Thoracic aorta (tissue), 2 donors: ENCODE data around the gene PDE1A. TPM values are rescaled to one million over a fixed set of nuclear protein-coding genes. Genes with fewer than 3 reads are reported as not detected.
"Not testable (repeated sequence)": the region's sequence is repeated elsewhere in the genome, so short reads cannot be mapped to it uniquely, and the experiment has no call there.

Experiments used
- ATAC-seq: fragments of 150-250 bp; one replicate; pipeline ENCODE4 v1.8.0; 2017; ENCODE audit warnings: low read depth; ENCODE audit not compliant: insufficient number of reproducible peaks, low FRiP score
- DNase-seq: peaks from one replicate; pipeline ENCODE4 v3.0.0-alpha.2; 2020; ENCODE audit warnings: low spot score
- H3K27ac ChIP-seq, 2 donors: fragments of 200-600 bp; sonication (generic); 1 replicate in 1 of 2; 2 replicates in 1 of 2; pipeline ENCODE4 v1.5.1; 2016; ENCODE audit warnings: mild to moderate bottlenecking in 2 of 2, moderate library complexity in 2 of 2
- H3K27me3 ChIP-seq: fragments of 200-600 bp; sonication (generic); replicated peaks from 2 replicates; pipeline ENCODE4 v1.6.0; 2016; ENCODE audit warnings: mild to moderate bottlenecking; ENCODE audit not compliant: insufficient read depth
- H3K36me3 ChIP-seq: fragments of 200-600 bp; sonication (generic); one replicate; pipeline ENCODE4 v1.5.1; 2016
- H3K4me1 ChIP-seq, 2 donors: fragments of 200-600 bp; sonication (generic); 1 replicate in 1 of 2; 2 replicates in 1 of 2; pipeline versions ENCODE4 v1.5.1 to v1.6.0; 2016; ENCODE audit warnings: low read depth in 2 of 2, mild to moderate bottlenecking in 1 of 2; ENCODE audit not compliant: control insufficient read depth in 1 of 2
- H3K4me3 ChIP-seq: fragments of 200-600 bp; sonication (generic); 2 replicates; pipeline ENCODE4 v1.5.1; 2016; ENCODE audit warnings: mild to moderate bottlenecking
- H3K9me3 ChIP-seq: fragments of 200-600 bp; sonication (generic); 2 replicates; pipeline ENCODE4 v1.5.1; 2016
- total RNA-seq, 2 donors: library from RNA; depleted of rRNA; stranded (reverse); fragments of >200 nt; gene quantifications; one replicate each; pipeline versions ENCODE4 v1.1.0 to v1.2.3, GENCODE V29; 2016
- TF ChIP-seq, protein P1 (sequence below): fragments of 200-600 bp; sonication (generic); IDR thresholded peaks from one replicate; pipeline ENCODE4 v1.5.1; 2019; ENCODE audit warnings: antibody characterized with exemption

The PDE1A gene
- total RNA-seq, 2 donors from 2014 or later: 31.7 to 35.2 TPM

DNA sequence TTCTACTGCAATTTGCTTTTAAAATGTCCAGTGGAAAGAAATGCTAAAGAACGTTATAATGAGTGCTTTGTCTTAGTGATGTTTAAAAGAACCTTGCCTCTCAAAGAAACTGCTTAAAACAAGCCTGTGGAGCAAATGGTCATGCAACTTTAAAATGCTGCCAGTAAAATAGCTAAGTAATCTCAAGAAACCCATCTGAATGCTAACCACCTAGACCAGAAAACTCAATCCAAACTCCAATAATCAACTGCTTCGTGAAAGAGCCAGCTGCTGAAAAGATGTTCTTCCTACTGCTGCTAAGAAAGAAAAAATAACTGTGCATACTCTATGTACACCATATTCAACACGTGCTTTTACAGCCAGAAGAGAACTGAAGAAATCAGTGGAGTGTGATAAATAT, 145.6 kb downstream of the PDE1A start:
- peaks cover 5% of the 10 kb centered on the region for H3K9me3 ChIP-seq
- no peak overlapping the region for H3K27ac ChIP-seq
- no peaks in the 10 kb centered on the region for H3K36me3 ChIP-seq
- H3K4me3 ChIP-seq: no peak overlapping the region
- no peak for ATAC-seq
- H3K4me1 ChIP-seq: peaks cover 0 to 3% of the 10 kb centered on the region in 2 donors
- TF ChIP-seq, protein P1, sequence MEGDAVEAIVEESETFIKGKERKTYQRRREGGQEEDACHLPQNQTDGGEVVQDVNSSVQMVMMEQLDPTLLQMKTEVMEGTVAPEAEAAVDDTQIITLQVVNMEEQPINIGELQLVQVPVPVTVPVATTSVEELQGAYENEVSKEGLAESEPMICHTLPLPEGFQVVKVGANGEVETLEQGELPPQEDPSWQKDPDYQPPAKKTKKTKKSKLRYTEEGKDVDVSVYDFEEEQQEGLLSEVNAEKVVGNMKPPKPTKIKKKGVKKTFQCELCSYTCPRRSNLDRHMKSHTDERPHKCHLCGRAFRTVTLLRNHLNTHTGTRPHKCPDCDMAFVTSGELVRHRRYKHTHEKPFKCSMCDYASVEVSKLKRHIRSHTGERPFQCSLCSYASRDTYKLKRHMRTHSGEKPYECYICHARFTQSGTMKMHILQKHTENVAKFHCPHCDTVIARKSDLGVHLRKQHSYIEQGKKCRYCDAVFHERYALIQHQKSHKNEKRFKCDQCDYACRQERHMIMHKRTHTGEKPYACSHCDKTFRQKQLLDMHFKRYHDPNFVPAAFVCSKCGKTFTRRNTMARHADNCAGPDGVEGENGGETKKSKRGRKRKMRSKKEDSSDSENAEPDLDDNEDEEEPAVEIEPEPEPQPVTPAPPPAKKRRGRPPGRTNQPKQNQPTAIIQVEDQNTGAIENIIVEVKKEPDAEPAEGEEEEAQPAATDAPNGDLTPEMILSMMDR: no peak
- DNase-seq: no peak
- no peaks in the 10 kb centered on the region for H3K27me3 ChIP-seq

DNA sequence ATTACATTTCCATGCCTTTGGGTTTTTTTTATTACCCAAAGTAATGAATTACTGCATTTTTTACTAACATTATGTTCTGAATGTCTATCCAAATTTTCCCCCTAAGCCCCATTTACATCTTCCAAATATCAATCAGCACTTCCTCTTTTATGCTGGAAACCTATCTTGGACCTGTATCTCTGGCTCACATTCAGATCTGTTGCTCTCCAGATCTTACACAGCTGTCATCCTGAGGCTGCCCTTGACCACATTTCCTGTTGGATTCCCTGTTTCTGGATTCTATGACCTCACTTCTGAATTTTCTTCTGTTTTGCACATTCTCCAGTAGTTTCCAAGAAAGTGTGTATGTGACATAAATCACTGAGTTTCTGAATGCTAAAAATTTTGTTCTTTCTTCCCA, 146.7 kb downstream of the PDE1A start:
- no peak overlapping the region for H3K27ac ChIP-seq
- TF ChIP-seq, protein P1: no peak
- peaks cover 0 to 3% of the 10 kb centered on the region in 2 donors for H3K4me1 ChIP-seq
- DNase-seq (no peak), ATAC-seq (no peak)
- no peak overlapping the region for H3K4me3 ChIP-seq
- H3K36me3 ChIP-seq: no peaks in the 10 kb centered on the region
- H3K9me3 ChIP-seq: peaks cover 8% of the 10 kb centered on the region
- no peaks in the 10 kb centered on the region for H3K27me3 ChIP-seq

DNA sequence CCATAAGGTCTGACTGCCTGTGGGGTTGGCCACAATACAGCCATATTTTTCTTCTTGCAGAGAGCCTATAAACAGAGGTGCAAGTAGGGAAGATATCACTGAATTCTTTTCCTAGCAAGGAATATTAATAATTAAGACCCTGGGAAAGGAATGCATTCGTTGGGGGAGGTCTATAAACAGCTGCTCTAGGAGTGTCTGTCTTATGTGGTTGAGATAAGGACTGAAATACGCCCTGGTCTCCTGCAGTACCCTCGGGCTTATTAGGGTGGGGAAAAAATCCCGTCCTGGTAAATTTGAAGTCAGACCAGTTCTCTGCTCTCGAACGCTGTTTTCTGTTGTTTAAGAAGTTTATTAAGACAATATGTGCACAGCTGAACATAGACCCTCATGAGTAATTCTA, 150.2 kb downstream of the PDE1A start:
- peaks cover 0 to 14% of the 10 kb centered on the region in 2 donors for H3K4me1 ChIP-seq
- not testable (repeated sequence) for H3K9me3 ChIP-seq, DNase-seq, H3K27ac ChIP-seq, H3K36me3 ChIP-seq, ATAC-seq, H3K27me3 ChIP-seq, H3K4me3 ChIP-seq

GRCh38 chr2:182267971-182268370, 158.9 kb downstream of the PDE1A start:
- H3K4me3 ChIP-seq: no peak overlapping the region
- no peak overlapping the region for H3K27ac ChIP-seq
- no peaks in the 10 kb centered on the region for H3K9me3 ChIP-seq
- ATAC-seq (no peak), DNase-seq (no peak)
- TF ChIP-seq, protein P1: no peak
- H3K27me3 ChIP-seq: no peaks in the 10 kb centered on the region
- peaks cover 4% of the 10 kb centered on the region for H3K36me3 ChIP-seq
- no peaks in the 10 kb centered on the region for H3K4me1 ChIP-seq

- H3K4me3 ChIP-seq: no peak overlapping the region
- peaks cover 4% of the 10 kb centered on the region for H3K36me3 ChIP-seq
- no peak overlapping the region for H3K27ac ChIP-seq
- no peaks in the 10 kb centered on the region for H3K4me1 ChIP-seq
- DNase-seq (no peak), ATAC-seq (no peak)
- no peaks in the 10 kb centered on the region for H3K27me3 ChIP-seq
- TF ChIP-seq, protein P1: no peak
- H3K9me3 ChIP-seq: no peaks in the 10 kb centered on the region
These were observed 159.9 kb downstream of the PDE1A start for GRCh38 chr2:182266909-182267308.

DNA sequence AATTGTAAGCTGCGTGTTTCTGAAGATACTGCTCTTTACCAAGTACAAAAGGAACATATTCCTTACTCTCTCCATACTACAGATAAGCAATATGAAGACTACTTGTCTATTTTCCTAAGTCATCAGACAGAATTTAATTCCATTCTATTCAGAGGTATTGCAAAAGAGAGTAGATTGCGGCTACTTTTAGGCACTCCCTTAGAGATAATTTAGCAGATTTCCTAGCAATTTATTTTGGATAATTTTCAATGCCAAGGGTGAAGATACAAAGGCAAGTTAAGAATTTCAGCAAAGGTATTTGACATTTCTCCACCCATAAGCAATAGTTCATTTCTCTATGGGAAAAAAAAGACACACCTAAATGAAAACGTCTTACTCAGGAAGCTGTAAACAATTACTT, 161.1 kb downstream of the PDE1A start:
- no peaks in the 10 kb centered on the region for H3K9me3 ChIP-seq
- DNase-seq: no peak
- no peak for ATAC-seq
- H3K27ac ChIP-seq: no peak overlapping the region
- peaks cover 4% of the 10 kb centered on the region for H3K36me3 ChIP-seq
- no peak overlapping the region for H3K4me3 ChIP-seq
- H3K27me3 ChIP-seq: no peaks in the 10 kb centered on the region
- H3K4me1 ChIP-seq: no peaks in the 10 kb centered on the region
- TF ChIP-seq, protein P1: no peak
